GM12801 (cell line): ENCODE measurements around the gene COA4.

Experiments
- CTCF ChIP-seq: IDR thresholded peaks from one replicate; pipeline ENCODE4 v1.5.1; 2011; ENCODE audit warnings: control low read depth; ENCODE audit not compliant: insufficient read length; ENCODE audit errors: extremely low read depth

Gene COA4

GRCh38 chr11:73878771-73879170 is 2.1 kb upstream of the COA4 start:
- TF ChIP-seq CTCF = no peak

- TF ChIP-seq CTCF = no peak
Measured at GRCh38 chr11:73875840-73876239, 806 bp downstream of the COA4 start.

DNA sequence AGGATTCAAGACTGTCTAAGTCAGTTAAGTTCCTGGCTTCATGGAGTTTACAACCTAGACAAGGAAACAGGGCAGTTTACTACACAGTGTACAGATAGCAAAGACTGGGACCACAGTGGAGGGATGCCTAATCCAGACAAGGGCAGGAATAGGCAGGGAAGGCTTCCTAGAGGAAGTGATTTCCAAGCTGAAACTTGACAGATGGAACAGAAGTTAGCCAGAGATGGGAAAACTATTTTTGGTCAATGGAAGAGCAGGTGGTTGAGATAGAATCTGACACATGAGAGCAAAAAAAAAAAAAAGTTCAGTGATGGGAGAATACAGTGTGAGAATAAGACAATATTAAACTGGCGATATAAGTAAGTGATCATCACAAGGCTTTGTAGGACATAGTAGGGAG is 1.3 kb downstream of the COA4 start:
- TF ChIP-seq CTCF = no peak

DNA sequence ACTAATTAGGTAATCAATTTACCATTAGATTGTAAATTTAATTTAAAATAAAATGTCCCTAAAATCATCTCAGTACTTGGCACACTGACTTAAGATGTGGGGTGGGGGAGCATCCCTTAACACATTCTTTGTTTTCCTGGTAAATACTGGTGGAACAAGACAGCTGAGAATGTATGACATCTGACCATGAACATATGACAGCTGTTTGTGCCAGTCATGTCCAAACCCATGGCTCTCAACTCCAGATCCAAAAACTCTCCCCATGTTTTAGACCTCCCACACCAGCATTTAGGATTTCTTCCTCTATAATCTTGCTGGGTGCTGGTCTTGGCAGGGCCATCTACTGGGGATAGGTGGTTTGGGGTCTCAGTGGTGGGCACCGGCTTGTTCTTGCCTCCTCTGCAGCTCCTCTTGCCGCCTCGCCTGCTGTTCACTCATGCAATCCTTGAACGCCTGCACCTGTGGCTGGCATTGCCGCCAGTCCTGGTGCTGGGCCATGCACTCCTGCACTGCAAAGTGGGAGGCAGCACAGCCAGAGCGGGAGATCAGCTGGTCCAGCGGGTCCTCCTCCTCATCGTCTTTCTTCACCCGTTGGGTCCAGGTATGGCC is 3.8 kb downstream of the COA4 start:
- TF ChIP-seq CTCF = no peak

GRCh38 chr11:73870261-73870660 is 6.4 kb downstream of the COA4 start:
- no peak for TF ChIP-seq CTCF

- TF ChIP-seq CTCF = no peak
Measured at GRCh38 chr11:73869332-73869949, 7.2 kb downstream of the COA4 start.

- TF ChIP-seq CTCF = no peak
Measured at GRCh38 chr11:73866586-73866996, 10.1 kb downstream of the COA4 start.

- TF ChIP-seq CTCF = no peak
Measured at GRCh38 chr11:73866095-73866579, 10.5 kb downstream of the COA4 start.
